ENCODE measurements around the gene PSME3IP1. TPM values are rescaled to one million over a fixed set of nuclear protein-coding genes. Genes with fewer than 3 reads are reported as not detected.

The PSME3IP1 gene
- total RNA-seq, 1 donor from 2014 or later = 56.3 TPM

DNA sequence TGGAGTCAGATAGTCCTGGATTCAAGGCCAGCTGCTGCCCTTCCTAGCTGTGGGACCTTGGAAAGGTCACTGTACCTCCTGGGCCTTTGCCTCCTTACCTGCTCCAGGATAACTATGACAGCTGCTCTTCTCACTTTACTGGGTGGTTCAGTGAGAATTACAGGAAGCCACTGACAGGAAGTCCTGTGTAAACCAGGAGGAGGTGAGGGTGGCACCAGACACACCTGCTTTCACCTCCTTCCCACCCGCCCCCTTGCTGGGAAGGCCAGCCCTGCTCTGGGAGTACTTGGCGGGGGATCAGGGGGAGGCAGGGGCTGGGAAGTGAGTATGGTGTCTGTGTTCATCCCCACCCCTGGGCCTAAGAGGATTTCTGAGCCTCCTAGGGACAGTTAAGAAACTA is 50.9 kb downstream of the PSME3IP1 start:
- no peak for DNase-seq
- TF ChIP-seq, protein P1, sequence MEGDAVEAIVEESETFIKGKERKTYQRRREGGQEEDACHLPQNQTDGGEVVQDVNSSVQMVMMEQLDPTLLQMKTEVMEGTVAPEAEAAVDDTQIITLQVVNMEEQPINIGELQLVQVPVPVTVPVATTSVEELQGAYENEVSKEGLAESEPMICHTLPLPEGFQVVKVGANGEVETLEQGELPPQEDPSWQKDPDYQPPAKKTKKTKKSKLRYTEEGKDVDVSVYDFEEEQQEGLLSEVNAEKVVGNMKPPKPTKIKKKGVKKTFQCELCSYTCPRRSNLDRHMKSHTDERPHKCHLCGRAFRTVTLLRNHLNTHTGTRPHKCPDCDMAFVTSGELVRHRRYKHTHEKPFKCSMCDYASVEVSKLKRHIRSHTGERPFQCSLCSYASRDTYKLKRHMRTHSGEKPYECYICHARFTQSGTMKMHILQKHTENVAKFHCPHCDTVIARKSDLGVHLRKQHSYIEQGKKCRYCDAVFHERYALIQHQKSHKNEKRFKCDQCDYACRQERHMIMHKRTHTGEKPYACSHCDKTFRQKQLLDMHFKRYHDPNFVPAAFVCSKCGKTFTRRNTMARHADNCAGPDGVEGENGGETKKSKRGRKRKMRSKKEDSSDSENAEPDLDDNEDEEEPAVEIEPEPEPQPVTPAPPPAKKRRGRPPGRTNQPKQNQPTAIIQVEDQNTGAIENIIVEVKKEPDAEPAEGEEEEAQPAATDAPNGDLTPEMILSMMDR (IDR thresholded peaks at IDR 0.05; ENCODE audit: borderline replicate concordance) = no peak
- Histone ChIP-seq H3K27me3 (ENCODE audit: low read depth) (no peaks in the 10 kb centered on the region), H3K9me3 (replicated peaks) (no peaks in the 10 kb centered on the region), H3K4me1 (peaks cover 13% of the 10 kb centered on the region), H3K27ac (replicated peaks) (no peak overlapping the region), H3K4me3 (no peak overlapping the region), H3K36me3 (no peaks in the 10 kb centered on the region)
- intact Hi-C loops (cut with micrococcal nuclease) = no loop called here

DNA sequence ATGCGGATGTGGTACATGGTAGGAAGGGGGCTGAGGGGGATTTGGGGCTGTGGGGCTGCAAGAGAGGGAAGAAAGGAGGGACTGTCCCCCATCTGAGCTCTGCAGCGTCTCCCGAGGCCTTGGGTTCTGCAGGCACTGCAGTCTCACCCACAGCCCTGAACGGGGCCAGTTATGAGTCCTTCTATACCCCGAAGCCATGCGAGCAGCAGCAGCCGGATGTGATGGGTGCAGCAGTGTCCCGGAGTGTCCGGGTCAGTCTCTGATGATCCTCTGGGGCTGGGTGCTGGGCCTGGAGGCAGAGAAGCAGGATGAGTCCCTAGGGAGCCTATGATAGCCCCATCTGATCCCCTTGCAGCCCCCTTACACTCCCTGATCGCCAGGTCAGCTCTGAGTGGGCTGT is 52.0 kb downstream of the PSME3IP1 start:
- Histone ChIP-seq H3K9me3 (replicated peaks) (no peaks in the 10 kb centered on the region), H3K27ac (replicated peaks) (no peak overlapping the region), H3K36me3 (no peaks in the 10 kb centered on the region), H3K4me1 (peaks cover 5% of the 10 kb centered on the region), H3K27me3 (ENCODE audit: low read depth) (no peaks in the 10 kb centered on the region), H3K4me3 (no peak overlapping the region)
- TF ChIP-seq, protein P1 (IDR thresholded peaks at IDR 0.05; ENCODE audit: borderline replicate concordance) = no peak
- intact Hi-C loops (cut with micrococcal nuclease) = no loop called here
- DNase-seq = no peak

DNA sequence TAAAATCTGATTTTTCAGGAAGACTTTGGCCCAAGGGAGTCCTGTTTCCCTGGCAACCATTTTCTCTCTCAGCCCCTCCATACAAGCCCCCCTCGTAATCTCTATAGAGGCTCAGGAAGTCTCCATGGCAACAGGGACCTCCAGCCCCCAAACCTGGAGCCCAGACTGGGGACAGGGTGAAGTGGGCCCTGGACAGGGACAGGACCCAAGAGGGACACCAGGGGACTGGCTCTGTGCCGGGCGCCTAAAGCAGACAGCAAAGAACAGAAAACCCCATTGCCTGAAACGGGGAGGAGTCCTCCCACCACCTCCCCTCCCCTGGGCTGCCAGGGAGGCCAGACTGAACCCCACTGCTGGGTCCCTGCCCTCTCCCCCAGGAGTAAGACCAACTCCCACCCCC is 52.8 kb downstream of the PSME3IP1 start:
- no peaks in the 10 kb centered on the region for H3K9me3 ChIP-seq (replicated peaks)
- TF ChIP-seq, protein P1 (IDR thresholded peaks at IDR 0.05; ENCODE audit: borderline replicate concordance) = no peak
- no peak for DNase-seq
- H3K27me3 ChIP-seq (ENCODE audit: low read depth) = no peaks in the 10 kb centered on the region
- peaks cover 5% of the 10 kb centered on the region for H3K4me1 ChIP-seq
- H3K4me3 ChIP-seq = no peak overlapping the region
- no peak overlapping the region for H3K27ac ChIP-seq (replicated peaks)
- H3K36me3 ChIP-seq = no peaks in the 10 kb centered on the region
- intact Hi-C loops (cut with micrococcal nuclease) = no loop called here

DNA sequence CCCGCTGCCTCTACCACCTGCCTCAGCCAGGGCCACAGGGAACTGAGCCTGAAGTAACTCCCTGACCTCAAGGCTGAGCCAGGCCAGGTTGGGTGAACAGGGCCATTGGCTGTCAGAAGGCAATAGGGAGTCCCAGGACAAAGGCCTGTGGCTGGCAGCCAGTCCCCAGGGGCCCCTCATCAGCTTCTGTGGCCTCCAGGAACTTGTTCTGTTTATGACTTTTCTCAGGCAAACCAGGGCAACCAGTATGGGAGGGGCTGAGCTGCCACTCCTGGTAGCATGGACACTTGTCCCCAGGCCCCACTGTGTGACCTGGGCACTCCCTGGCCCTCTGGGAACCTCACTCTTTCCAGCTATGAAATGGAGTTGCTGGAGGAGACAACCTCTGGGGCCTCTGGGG is 53.4 kb downstream of the PSME3IP1 start:
- peaks cover 5% of the 10 kb centered on the region for H3K4me1 ChIP-seq
- no peak overlapping the region for H3K4me3 ChIP-seq
- no peaks in the 10 kb centered on the region for H3K36me3 ChIP-seq
- no peaks in the 10 kb centered on the region for H3K9me3 ChIP-seq (replicated peaks)
- TF ChIP-seq, protein P1 (IDR thresholded peaks at IDR 0.05; ENCODE audit: borderline replicate concordance) = no peak
- no peaks in the 10 kb centered on the region for H3K27me3 ChIP-seq (ENCODE audit: low read depth)
- intact Hi-C loops (cut with micrococcal nuclease) = no loop called here
- DNase-seq = no peak
- H3K27ac ChIP-seq (replicated peaks) = no peak overlapping the region

DNA sequence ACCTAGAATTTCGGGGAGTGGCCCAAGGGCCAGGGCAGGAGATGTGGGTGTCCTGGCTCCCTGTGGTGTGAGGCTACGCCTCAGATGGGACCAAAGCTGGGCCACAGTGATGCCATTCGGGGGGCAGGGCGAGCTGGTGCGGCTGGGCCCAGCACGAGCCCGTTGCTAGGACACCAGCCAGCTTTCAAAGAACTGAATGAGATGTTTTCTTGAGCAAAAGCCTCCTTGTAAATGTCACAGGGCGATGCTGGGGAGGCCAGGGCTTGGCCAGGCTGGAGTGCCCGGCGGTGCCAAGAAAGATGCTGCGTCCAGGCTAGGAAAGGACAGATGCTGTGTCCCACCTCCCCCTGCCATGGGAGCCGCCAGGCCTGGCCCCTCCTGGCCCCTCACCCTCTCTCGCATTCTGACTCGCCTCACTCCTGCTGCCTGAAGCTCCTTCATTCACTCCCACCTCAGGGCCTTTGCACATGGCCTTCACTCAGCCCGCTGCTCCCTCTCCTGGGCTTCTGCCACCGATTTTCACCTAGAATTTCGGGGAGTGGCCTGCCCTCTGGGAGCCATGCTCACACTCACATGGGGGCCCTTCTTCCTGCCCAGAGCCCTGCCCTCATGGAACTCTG is 54.4 kb downstream of the PSME3IP1 start:
- Histone ChIP-seq H3K9me3 (replicated peaks) (no peaks in the 10 kb centered on the region), H3K27ac (replicated peaks) (no peak overlapping the region), H3K4me1 (peaks cover 5% of the 10 kb centered on the region), H3K4me3 (no peak overlapping the region), H3K36me3 (no peaks in the 10 kb centered on the region), H3K27me3 (ENCODE audit: low read depth) (no peaks in the 10 kb centered on the region)
- TF ChIP-seq, protein P1 (IDR thresholded peaks at IDR 0.05; ENCODE audit: borderline replicate concordance) = no peak
- DNase-seq = no peak
- intact Hi-C loops (cut with micrococcal nuclease) = no loop called here
